ENCODE data around the gene DAAM2.

GRCh38 chr6:39794231-39794630, 2.1 kb downstream of the DAAM2 start:
- TF ChIP-seq, protein P1, sequence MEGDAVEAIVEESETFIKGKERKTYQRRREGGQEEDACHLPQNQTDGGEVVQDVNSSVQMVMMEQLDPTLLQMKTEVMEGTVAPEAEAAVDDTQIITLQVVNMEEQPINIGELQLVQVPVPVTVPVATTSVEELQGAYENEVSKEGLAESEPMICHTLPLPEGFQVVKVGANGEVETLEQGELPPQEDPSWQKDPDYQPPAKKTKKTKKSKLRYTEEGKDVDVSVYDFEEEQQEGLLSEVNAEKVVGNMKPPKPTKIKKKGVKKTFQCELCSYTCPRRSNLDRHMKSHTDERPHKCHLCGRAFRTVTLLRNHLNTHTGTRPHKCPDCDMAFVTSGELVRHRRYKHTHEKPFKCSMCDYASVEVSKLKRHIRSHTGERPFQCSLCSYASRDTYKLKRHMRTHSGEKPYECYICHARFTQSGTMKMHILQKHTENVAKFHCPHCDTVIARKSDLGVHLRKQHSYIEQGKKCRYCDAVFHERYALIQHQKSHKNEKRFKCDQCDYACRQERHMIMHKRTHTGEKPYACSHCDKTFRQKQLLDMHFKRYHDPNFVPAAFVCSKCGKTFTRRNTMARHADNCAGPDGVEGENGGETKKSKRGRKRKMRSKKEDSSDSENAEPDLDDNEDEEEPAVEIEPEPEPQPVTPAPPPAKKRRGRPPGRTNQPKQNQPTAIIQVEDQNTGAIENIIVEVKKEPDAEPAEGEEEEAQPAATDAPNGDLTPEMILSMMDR (IDR thresholded peaks at IDR 0.05), result no peak
- no peak for TF ChIP-seq POLR2A (IDR thresholded peaks at IDR 0.05)
